ENCODE data around the gene CFAP45. TPM values are rescaled to one million over a fixed set of nuclear protein-coding genes. Genes with fewer than 3 reads are reported as not detected.

CFAP45 gene
- total RNA-seq, 2 experiments from 2014 or later, result 1.3 to 1.4 TPM

DNA sequence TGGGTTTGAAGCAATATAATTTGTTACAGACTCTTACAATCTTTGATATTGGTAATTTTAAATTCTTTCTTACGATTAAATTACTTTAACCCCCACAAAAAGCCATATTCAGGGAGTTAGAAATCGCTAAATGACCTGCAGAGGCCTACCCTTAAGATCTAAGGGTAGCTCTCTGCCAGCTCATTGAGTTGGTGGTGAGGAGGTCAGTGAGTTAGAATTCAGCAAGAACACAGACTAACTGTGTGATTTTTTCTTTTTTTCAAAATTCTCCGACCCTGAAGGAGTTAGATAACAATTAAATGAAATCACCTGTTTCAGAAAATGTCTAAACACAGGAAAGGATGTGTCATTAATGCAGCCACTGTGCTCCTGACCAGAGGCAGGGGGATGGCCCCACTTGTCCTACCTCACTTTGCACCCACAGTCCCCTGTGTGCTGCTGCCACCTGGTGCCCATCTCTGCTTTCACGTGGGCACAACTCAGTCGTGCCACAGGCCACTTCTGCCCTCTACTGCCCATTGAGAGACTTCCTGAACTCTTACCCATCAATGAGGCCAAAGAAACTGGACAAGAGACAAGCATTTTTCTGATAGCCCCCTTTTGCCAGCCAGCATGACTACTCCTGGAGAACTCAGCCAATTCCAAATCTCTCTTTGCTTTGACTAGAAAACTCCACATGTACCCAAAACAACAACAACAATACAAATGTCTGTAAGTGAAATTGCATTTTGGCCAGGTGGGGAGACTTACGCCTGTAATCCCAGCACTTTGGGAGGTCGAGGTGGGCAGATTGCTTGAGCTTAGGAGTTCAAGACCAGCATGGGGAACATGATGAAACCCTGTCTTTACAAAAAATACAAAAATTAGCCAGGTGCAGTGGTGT lies 8.4 kb downstream of the CFAP45 start:
- Mint-ChIP-seq H3K27me3 (no peaks in the 10 kb centered on the region), H3K4me1 (ENCODE audit: low read depth) (peaks cover 14% of the 10 kb centered on the region), H3K36me3 (ENCODE audit: low read depth) (no peaks in the 10 kb centered on the region), H3K27ac (no peak overlapping the region), H3K9me3 (no peaks in the 10 kb centered on the region), H3K4me3 (no peak overlapping the region)
- ChIA-PET POLR2A (interaction anchor here (0.8 to 1.8 kb wide), 2 partner anchors 32 to 87 kb away, joined by 3 to 4 read pairs; no protein-coding TSS in a partner anchor), CTCF (interaction anchor here (0.7 to 14.1 kb wide), 50 partner anchors 9 to 678 kb away, joined by 3 to 482 read pairs (median 4); partner anchors contain the start of genes CFAP45, DUSP23, FCRL6 and SLAMF8)
- intact Hi-C loops (cut with micrococcal nuclease), result loop anchor here (1.0 to 5.0 kb wide), 2 partner anchors 93 to 109 kb away; partner anchors contain the start of gene DUSP23
- ATAC-seq (peak; percentile 98), DNase-seq (peak; percentile 87)
- TF ChIP-seq, protein P1, sequence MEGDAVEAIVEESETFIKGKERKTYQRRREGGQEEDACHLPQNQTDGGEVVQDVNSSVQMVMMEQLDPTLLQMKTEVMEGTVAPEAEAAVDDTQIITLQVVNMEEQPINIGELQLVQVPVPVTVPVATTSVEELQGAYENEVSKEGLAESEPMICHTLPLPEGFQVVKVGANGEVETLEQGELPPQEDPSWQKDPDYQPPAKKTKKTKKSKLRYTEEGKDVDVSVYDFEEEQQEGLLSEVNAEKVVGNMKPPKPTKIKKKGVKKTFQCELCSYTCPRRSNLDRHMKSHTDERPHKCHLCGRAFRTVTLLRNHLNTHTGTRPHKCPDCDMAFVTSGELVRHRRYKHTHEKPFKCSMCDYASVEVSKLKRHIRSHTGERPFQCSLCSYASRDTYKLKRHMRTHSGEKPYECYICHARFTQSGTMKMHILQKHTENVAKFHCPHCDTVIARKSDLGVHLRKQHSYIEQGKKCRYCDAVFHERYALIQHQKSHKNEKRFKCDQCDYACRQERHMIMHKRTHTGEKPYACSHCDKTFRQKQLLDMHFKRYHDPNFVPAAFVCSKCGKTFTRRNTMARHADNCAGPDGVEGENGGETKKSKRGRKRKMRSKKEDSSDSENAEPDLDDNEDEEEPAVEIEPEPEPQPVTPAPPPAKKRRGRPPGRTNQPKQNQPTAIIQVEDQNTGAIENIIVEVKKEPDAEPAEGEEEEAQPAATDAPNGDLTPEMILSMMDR (IDR thresholded peaks at IDR 0.05), result peak; percentile 99

- ATAC-seq (no peak), DNase-seq (no peak)
- peaks cover 14% of the 10 kb centered on the region for H3K4me1 Mint-ChIP-seq (ENCODE audit: low read depth)
- no peak overlapping the region for H3K27ac Mint-ChIP-seq
- H3K36me3 Mint-ChIP-seq (ENCODE audit: low read depth), result no peaks in the 10 kb centered on the region
- H3K27me3 Mint-ChIP-seq, result no peaks in the 10 kb centered on the region
- CTCF ChIA-PET, result interaction anchor here (0.9 to 14.1 kb wide), 28 partner anchors 10 to 676 kb away, joined by 3 to 482 read pairs (median 5); partner anchors contain the start of genes CFAP45, DUSP23, FCRL6 and SLAMF8
- H3K9me3 Mint-ChIP-seq, result no peaks in the 10 kb centered on the region
- intact Hi-C loops (cut with micrococcal nuclease), result loop anchor here (5.0 kb wide), 1 partner anchor 108 kb away; the partner anchor contains the start of gene DUSP23
- TF ChIP-seq, protein P1 (IDR thresholded peaks at IDR 0.05), result no peak
- no peak overlapping the region for H3K4me3 Mint-ChIP-seq
- POLR2A ChIA-PET, result interaction anchor here (1.2 to 1.8 kb wide), 3 partner anchors 25 to 102 kb away, joined by 3 to 4 read pairs (median 3); no protein-coding TSS in a partner anchor
Observed at GRCh38 chr1:159890390-159890789, 9.6 kb downstream of the CFAP45 start.

GRCh38 chr1:159889821-159890252 lies 10.1 kb downstream of the CFAP45 start:
- Mint-ChIP-seq H3K36me3 (ENCODE audit: low read depth) (no peaks in the 10 kb centered on the region), H3K4me3 (no peak overlapping the region), H3K27me3 (no peaks in the 10 kb centered on the region), H3K9me3 (no peaks in the 10 kb centered on the region), H3K4me1 (ENCODE audit: low read depth) (peaks cover 14% of the 10 kb centered on the region), H3K27ac (no peak overlapping the region)
- TF ChIP-seq, protein P1 (IDR thresholded peaks at IDR 0.05), result no peak
- no peak for DNase-seq
- intact Hi-C loops (cut with micrococcal nuclease), result loop anchor here (5.0 kb wide), 1 partner anchor 108 kb away; the partner anchor contains the start of gene DUSP23
- peak; percentile 60 for ATAC-seq
- ChIA-PET POLR2A (interaction anchor here (1.2 to 1.8 kb wide), 4 partner anchors 26 to 101 kb away, joined by 3 to 4 read pairs (median 4); partner anchors contain the start of gene TAGLN2), CTCF (interaction anchor here (0.9 to 14.1 kb wide), 12 partner anchors 9 to 676 kb away, joined by 3 to 482 read pairs (median 14); partner anchors contain the start of genes CFAP45, DUSP23 and FCRL6)

GRCh38 chr1:159889202-159889601 lies 10.8 kb downstream of the CFAP45 start:
- Mint-ChIP-seq H3K27me3 (no peaks in the 10 kb centered on the region), H3K4me3 (no peak overlapping the region), H3K36me3 (ENCODE audit: low read depth) (no peaks in the 10 kb centered on the region), H3K9me3 (no peaks in the 10 kb centered on the region), H3K27ac (no peak overlapping the region), H3K4me1 (ENCODE audit: low read depth) (peaks cover 14% of the 10 kb centered on the region)
- ATAC-seq (no peak), DNase-seq (no peak)
- TF ChIP-seq, protein P1 (IDR thresholded peaks at IDR 0.05), result no peak
- ChIA-PET POLR2A (interaction anchor here (1.6 kb wide), 2 partner anchors 36 to 101 kb away, joined by 3 to 4 read pairs; partner anchors contain the start of gene TAGLN2), CTCF (interaction anchor here (0.9 to 14.1 kb wide), 7 partner anchors 9 to 117 kb away, joined by 3 to 482 read pairs (median 47); partner anchors contain the start of genes CFAP45, DUSP23 and FCRL6)
- intact Hi-C loops (cut with micrococcal nuclease), result no loop called here

All from activated CD8-positive, alpha-beta T cell treated with anti-CD3 and anti-CD28 coated beads for 36 hours (primary cell).